Breast epithelium (tissue), 3 donors: ENCODE data around the gene FGF2.

Source experiments
- CTCF ChIP-seq, 3 donors: fragments of 450-650 bp; IDR thresholded peaks; one replicate each; pipeline ENCODE4 v1.5.1; 2016 to 2017; ENCODE audit warnings: antibody characterized with exemption in 3 of 3, mild to moderate bottlenecking in 3 of 3, moderate library complexity in 3 of 3
- POLR2A ChIP-seq: fragments of 450-650 bp; IDR thresholded peaks from one replicate; pipeline ENCODE4 v1.6.1; 2016; ENCODE audit warnings: antibody characterized with exemption, mild to moderate bottlenecking, moderate library complexity

DNA sequence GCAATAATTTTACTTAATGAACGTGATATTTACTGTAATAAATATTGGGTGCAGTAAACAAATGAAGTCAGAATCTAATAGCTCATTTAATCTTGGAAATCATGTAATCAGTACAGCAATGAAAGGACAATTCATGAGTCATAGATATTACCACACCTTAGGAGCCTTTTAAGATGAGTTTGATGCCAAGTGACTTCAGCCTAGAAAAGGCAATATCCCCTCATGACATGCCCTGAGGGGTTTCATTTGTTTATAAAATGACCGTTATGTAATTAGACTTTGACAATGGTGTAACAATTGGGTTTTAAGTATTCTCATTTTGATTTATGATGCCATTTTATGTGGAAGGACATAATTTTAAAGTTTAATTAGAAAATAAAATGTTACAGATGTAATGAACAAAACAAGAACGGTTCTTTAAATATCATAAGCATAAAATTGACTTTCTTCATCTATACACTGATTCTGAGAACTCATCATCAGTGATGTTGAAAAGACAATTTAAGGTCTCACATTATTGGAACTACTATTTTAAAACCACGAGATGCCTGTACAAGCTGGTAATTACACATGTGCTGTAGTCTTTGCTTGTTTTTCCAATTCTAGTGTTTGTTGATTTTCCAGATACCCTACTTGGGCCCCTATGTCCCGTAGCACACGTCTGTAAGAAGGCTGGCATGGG, 5.0 kb downstream of the FGF2 start:
- TF ChIP-seq CTCF (IDR thresholded peaks at IDR 0.05) (no peak), POLR2A (no peak)
